GM18507 (cell line): ENCODE results near the gene SMPDL3B.

Source experiments
- DNase-seq: peaks from one replicate; pipeline ENCODE4 v3.0.0; 2011; ENCODE audit warnings: low read depth; ENCODE audit not compliant: insufficient read length; ENCODE audit errors: extremely low spot score
- FAIRE-seq: peaks from 2 replicates; lab custom pipeline; 2011; peaks lifted over from hg19 to GRCh38; lab: Jason Lieb, UNC

Gene SMPDL3B

GRCh38 chr1:27934818-27935549, at the start of gene SMPDL3B:
Gene SMPDL3B (plus strand): TSS chr1:27935000. CDS start chr1:27935184, 184 bp downstream.
- no peak for FAIRE-seq
- DNase-seq: no peak

- FAIRE-seq (no peak), DNase-seq (no peak)
Measured at GRCh38 chr1:27885114-27885528, 49.7 kb upstream of the SMPDL3B start.

GRCh38 chr1:27885621-27886352, 49.0 kb upstream of the SMPDL3B start:
- FAIRE-seq: peak; percentile 75
- no peak for DNase-seq

GRCh38 chr1:27886353-27886679, 48.5 kb upstream of the SMPDL3B start:
- DNase-seq: no peak
- FAIRE-seq: no peak

- DNase-seq (no peak), FAIRE-seq (no peak)
Measured at GRCh38 chr1:27886744-27887143, 48.1 kb upstream of the SMPDL3B start.

GRCh38 chr1:27887215-27888021, 47.4 kb upstream of the SMPDL3B start:
- DNase-seq: no peak
- peak; percentile 98 for FAIRE-seq

- FAIRE-seq (peak; percentile 70), DNase-seq (no peak)
Measured at GRCh38 chr1:27889506-27889905, 45.3 kb upstream of the SMPDL3B start.

GRCh38 chr1:27891196-27891889, 43.5 kb upstream of the SMPDL3B start:
- FAIRE-seq (peak; percentile 99), DNase-seq (no peak)

- FAIRE-seq (no peak), DNase-seq (no peak)
Measured at GRCh38 chr1:27894521-27894920, 40.3 kb upstream of the SMPDL3B start.

- no peak for FAIRE-seq
- DNase-seq: no peak
Measured at GRCh38 chr1:27906759-27907158, 28.0 kb upstream of the SMPDL3B start.

- FAIRE-seq (no peak), DNase-seq (no peak)
Measured at GRCh38 chr1:27912429-27912828, 22.4 kb upstream of the SMPDL3B start.

- FAIRE-seq (no peak), DNase-seq (no peak)
Measured at GRCh38 chr1:27915082-27915575, 19.7 kb upstream of the SMPDL3B start.

GRCh38 chr1:27922272-27922671, 12.5 kb upstream of the SMPDL3B start:
- DNase-seq (no peak), FAIRE-seq (no peak)

GRCh38 chr1:27928216-27928954, 6.4 kb upstream of the SMPDL3B start:
- no peak for FAIRE-seq
- DNase-seq: no peak

- no peak for FAIRE-seq
- no peak for DNase-seq
Measured at GRCh38 chr1:27931184-27931583, 3.6 kb upstream of the SMPDL3B start.

GRCh38 chr1:27931759-27932158, 3.0 kb upstream of the SMPDL3B start:
- DNase-seq (no peak), FAIRE-seq (no peak)

GRCh38 chr1:27935721-27936120, 921 bp downstream of the SMPDL3B start:
- FAIRE-seq: no peak
- no peak for DNase-seq

- no peak for FAIRE-seq
Measured at GRCh38 chr1:27936370-27936769, 1.6 kb downstream of the SMPDL3B start.

GRCh38 chr1:27937524-27937836, 2.7 kb downstream of the SMPDL3B start:
- FAIRE-seq (no peak), DNase-seq (no peak)

More at GRCh38 chr1:27936370-27936769, 1.6 kb downstream of the SMPDL3B start:
- DNase-seq: no peak
